WTC11 (cell line): ENCODE results near the gene BCOR. TPM values are rescaled to one million over a fixed set of nuclear protein-coding genes. Genes with fewer than 3 reads are reported as not detected.

Experiments used
- ATAC-seq: fragments of 200-7000 bp; cut with Tn5 transposase; 2 replicates; pipeline ENCODE4 v1.10.0; 2021; ENCODE audit warnings: mild to moderate bottlenecking, moderate library complexity
- CTCF ChIA-PET: fragments of 300-600 bp; sonication (Branson Sonifier 250); formaldehyde crosslinking; loops from one replicate; lab custom pipeline; 2021; ENCODE audit warnings: antibody characterized with exemption; lab: Charles Lee
- POLR2A ChIA-PET: fragments of 350-600 bp; sonication (Branson Sonifier 250); formaldehyde crosslinking; loops from one replicate; lab custom pipeline; 2021; ENCODE audit warnings: antibody characterized with exemption; lab: Charles Lee
- DNase-seq: peaks from one replicate; pipeline ENCODE4 v3.0.0; 2021; ENCODE audit warnings: low spot score
- H3K27ac Mint-ChIP-seq: 2 replicates; pipeline ENCODE4 v1.8.0; 2021; ENCODE audit warnings: mixed read lengths
- H3K27me3 Mint-ChIP-seq: 2 replicates; pipeline ENCODE4 v1.8.0; 2021; ENCODE audit warnings: low read depth, mild to moderate bottlenecking, moderate library complexity, mixed read lengths
- H3K36me3 Mint-ChIP-seq: 2 replicates; pipeline ENCODE4 v1.8.0; 2021; ENCODE audit warnings: mixed read lengths
- H3K4me1 Mint-ChIP-seq: 2 replicates; pipeline ENCODE4 v1.8.0; 2022; ENCODE audit warnings: mixed read lengths
- H3K4me3 Mint-ChIP-seq: 2 replicates; pipeline ENCODE4 v1.8.0; 2021; ENCODE audit warnings: mild to moderate bottlenecking, moderate library complexity, mixed read lengths
- H3K9me3 Mint-ChIP-seq: 2 replicates; pipeline ENCODE4 v1.8.0; 2021; ENCODE audit warnings: mixed read lengths
- AR ChIP-seq: fragments of 250-450 bp; sonication (Bioruptor Pico); IDR thresholded peaks from 2 replicates; pipeline ENCODE4 v1.9.0; 2021; ENCODE audit warnings: mild to moderate bottlenecking
- ATF1 ChIP-seq: sonication (generic); formaldehyde crosslinking; IDR thresholded peaks from 2 replicates; pipeline ENCODE4 v1.8.1; 2023; ENCODE audit warnings: mild to moderate bottlenecking, moderate library complexity, missing genetic modification reagents
- E2F5 ChIP-seq: sonication (generic); formaldehyde crosslinking; IDR thresholded peaks from 2 replicates; pipeline ENCODE4 v1.8.1; 2022; ENCODE audit warnings: mild to moderate bottlenecking, moderate library complexity, missing genetic modification reagents
- GRHL2 ChIP-seq: fragments of 250-450 bp; sonication (Bioruptor Pico); IDR thresholded peaks from 2 replicates; pipeline ENCODE4 v1.8.0; 2022; ENCODE audit warnings: mild to moderate bottlenecking, moderate library complexity; ENCODE audit not compliant: insufficient replicate concordance, severe bottlenecking
- GTF2I ChIP-seq: fragments of 250-450 bp; sonication (Bioruptor Pico); conservative IDR thresholded peaks from 2 replicates; pipeline ENCODE4 v1.4.0; 2021; ENCODE audit warnings: mild to moderate bottlenecking
- HMGXB4 ChIP-seq: sonication (generic); formaldehyde crosslinking; IDR thresholded peaks from 2 replicates; pipeline ENCODE4 v1.8.1; 2023; ENCODE audit warnings: mild to moderate bottlenecking, moderate library complexity, missing genetic modification reagents
- JUN ChIP-seq: sonication (generic); formaldehyde crosslinking; IDR thresholded peaks from 2 replicates; pipeline ENCODE4 v1.8.0; 2023; ENCODE audit warnings: mild to moderate bottlenecking, missing genetic modification reagents
- MAX ChIP-seq: sonication (generic); formaldehyde crosslinking; IDR thresholded peaks from 2 replicates; pipeline ENCODE4 v1.8.0; 2022; ENCODE audit warnings: mild to moderate bottlenecking, missing genetic modification reagents
- MXD4 ChIP-seq: fragments of 250-450 bp; sonication (Bioruptor Pico); IDR thresholded peaks from 2 replicates; pipeline ENCODE4 v1.8.0; 2021; ENCODE audit warnings: mild to moderate bottlenecking, moderate library complexity, borderline replicate concordance
- PREB ChIP-seq: sonication (generic); formaldehyde crosslinking; IDR thresholded peaks from 2 replicates; pipeline ENCODE4 v1.8.1; 2022; ENCODE audit warnings: mild to moderate bottlenecking, missing genetic modification reagents, moderate library complexity, borderline replicate concordance
- RELA ChIP-seq: sonication (generic); formaldehyde crosslinking; IDR thresholded peaks from 2 replicates; pipeline ENCODE4 v1.8.1; 2022; ENCODE audit warnings: missing genetic modification reagents, mild to moderate bottlenecking, borderline replicate concordance
- STAT6 ChIP-seq: sonication (generic); formaldehyde crosslinking; conservative IDR thresholded peaks from 2 replicates; pipeline ENCODE4 v1.8.1; 2023; ENCODE audit warnings: mild to moderate bottlenecking, low read depth, missing genetic modification reagents, moderate library complexity
- TEAD4 ChIP-seq: sonication (generic); formaldehyde crosslinking; IDR thresholded peaks from 2 replicates; pipeline ENCODE4 v1.8.0; 2022; ENCODE audit warnings: mild to moderate bottlenecking, missing genetic modification reagents
- TP53 ChIP-seq: sonication (generic); formaldehyde crosslinking; IDR thresholded peaks from 2 replicates; pipeline ENCODE4 v1.8.1; 2023; ENCODE audit warnings: mild to moderate bottlenecking, missing genetic modification reagents
- USF1 ChIP-seq: sonication (generic); formaldehyde crosslinking; IDR thresholded peaks from 2 replicates; pipeline ENCODE4 v1.8.0; 2022; ENCODE audit warnings: mild to moderate bottlenecking, missing genetic modification reagents
- ZMAT4 ChIP-seq: fragments of 250-450 bp; sonication (Bioruptor Pico); IDR thresholded peaks from 2 replicates; pipeline ENCODE4 v1.9.0; 2021; ENCODE audit warnings: mild to moderate bottlenecking
- ZNF317 ChIP-seq: sonication (generic); formaldehyde crosslinking; IDR thresholded peaks from 2 replicates; pipeline ENCODE4 v1.8.1; 2023; ENCODE audit warnings: low read depth, mild to moderate bottlenecking, moderate library complexity, missing genetic modification reagents, borderline replicate concordance
- ZNF396 ChIP-seq: fragments of 250-450 bp; sonication (Bioruptor Pico); IDR thresholded peaks from 2 replicates; pipeline ENCODE4 v1.8.0; 2021; ENCODE audit warnings: mild to moderate bottlenecking, moderate library complexity, borderline replicate concordance
- ZNF423 ChIP-seq: fragments of 250-450 bp; sonication (Bioruptor Pico); IDR thresholded peaks from 2 replicates; pipeline ENCODE4 v2.1.2; 2022; ENCODE audit warnings: mild to moderate bottlenecking, moderate library complexity
- ZSCAN18 ChIP-seq: fragments of 250-450 bp; sonication (Bioruptor Pico); IDR thresholded peaks from 2 replicates; pipeline ENCODE4 v2.1.2; 2022; ENCODE audit warnings: mild to moderate bottlenecking, moderate library complexity
- total RNA-seq: library from RNA; stranded (reverse); gene quantifications from 3 replicates; pipeline ENCODE4 v1.2.3, GENCODE V29; 2021

Gene BCOR
- total RNA-seq, 1 experiment from 2014 or later, result 44.5 TPM

GRCh38 chrX:40088299-40088625 is 9.5 kb downstream of the BCOR start:
- ChIA-PET CTCF (interaction anchor here (0.7 to 1.0 kb wide), 2 partner anchors 30 to 211 kb away, joined by 3 read pairs; no protein-coding TSS in a partner anchor), POLR2A (interaction anchor here (1.8 kb wide), 1 partner anchor 64 kb away, joined by 5 read pairs; no protein-coding TSS in a partner anchor)
- Mint-ChIP-seq H3K36me3 (peaks cover 3% of the 10 kb centered on the region; the same call in 1 of the 2 replicates), H3K4me3 (peak overlapping the region; percentile 67), H3K9me3 (no peaks in the 10 kb centered on the region), H3K4me1 (peaks cover 58% of the 10 kb centered on the region), H3K27me3 (peaks cover 27% of the 10 kb centered on the region), H3K27ac (peak overlapping the region; percentile 84; the same call in 1 of the 2 replicates)
- ATAC-seq (no peak; the same call in 1 of the 2 replicates), DNase-seq (no peak)
- TF ChIP-seq ZSCAN18 (CRISPR knock-in tag), result no peak

GRCh38 chrX:40087425-40088298 is 10.1 kb downstream of the BCOR start:
- Mint-ChIP-seq H3K9me3 (no peaks in the 10 kb centered on the region), H3K4me1 (peaks cover 55% of the 10 kb centered on the region), H3K27ac (peak overlapping the region; percentile 78; the same call in 1 of the 2 replicates), H3K36me3 (peaks cover 3% of the 10 kb centered on the region; the same call in 1 of the 2 replicates), H3K4me3 (peak overlapping the region; percentile 67), H3K27me3 (peaks cover 27% of the 10 kb centered on the region)
- ATAC-seq (no peak), DNase-seq (no peak)
- ChIA-PET POLR2A (interaction anchor here (1.8 kb wide), 1 partner anchor 65 kb away, joined by 5 read pairs; no protein-coding TSS in a partner anchor), CTCF (interaction anchor here (0.6 to 1.0 kb wide), 3 partner anchors 30 to 211 kb away, joined by 3 to 4 read pairs (median 3); no protein-coding TSS in a partner anchor)
- no peak for TF ChIP-seq HMGXB4 (CRISPR knock-in tag)
- TF ChIP-seq GTF2I (CRISPR knock-in tag), result no peak
- TF ChIP-seq PREB (CRISPR knock-in tag), result no peak
- no peak for TF ChIP-seq ATF1 (CRISPR knock-in tag)
- no peak for TF ChIP-seq GRHL2
- TF ChIP-seq STAT6, result no peak
- TF ChIP-seq ZNF423 (CRISPR knock-in tag), result no peak
- TF ChIP-seq MAX (CRISPR knock-in tag), result no peak
- TF ChIP-seq MXD4 (CRISPR knock-in tag), result no peak
- no peak for TF ChIP-seq E2F5
- TF ChIP-seq JUN (CRISPR knock-in tag), result no peak
- TF ChIP-seq TEAD4 (CRISPR knock-in tag), result no peak
- no peak for TF ChIP-seq ZMAT4 (CRISPR knock-in tag)
- TF ChIP-seq RELA (CRISPR knock-in tag), result no peak
- no peak for TF ChIP-seq USF1 (CRISPR knock-in tag)
- TF ChIP-seq ZNF396 (CRISPR knock-in tag), result no peak
- TF ChIP-seq TP53, result no peak
- no peak for TF ChIP-seq AR (CRISPR knock-in tag)
- TF ChIP-seq ZNF317 (CRISPR knock-in tag), result no peak
